PFSK-1 (cell line): ENCODE results near the gene POLR1A.

ENCODE experiments used
- FOXP2 ChIP-seq: optimal IDR thresholded peaks from 2 replicates; pipeline ENCODE3; 2011; ENCODE audit warnings: borderline replicate concordance, control low read depth, inconsistent platforms; ENCODE audit not compliant: insufficient read depth; ENCODE audit errors: extremely low read length, extremely low read depth
- POLR2AphosphoS5 ChIP-seq: IDR thresholded peaks from 2 replicates; pipeline ENCODE4 v1.6.1; 2012; ENCODE audit warnings: low read depth, mild to moderate bottlenecking, control low read depth, low read length, moderate library complexity
- REST ChIP-seq, 2 experiments: IDR thresholded peaks; 2 replicates each; pipeline versions ENCODE4 v1.6.1 to v1.8.0; 2011 to 2012; ENCODE audit warnings: low read depth in 2 of 2, low read length in 2 of 2, control low read depth in 1 of 2, inconsistent platforms in 1 of 2, mild to moderate bottlenecking in 1 of 2, moderate library complexity in 1 of 2; ENCODE audit not compliant: insufficient read depth in 1 of 2
- SIN3A ChIP-seq: IDR thresholded peaks from 2 replicates; pipeline ENCODE4 v1.6.1; 2012; ENCODE audit warnings: mild to moderate bottlenecking, low read length, moderate library complexity, borderline replicate concordance; ENCODE audit not compliant: insufficient read depth
- TAF1 ChIP-seq: IDR thresholded peaks from 2 replicates; pipeline ENCODE4 v1.6.1; 2012; ENCODE audit warnings: low read length, control low read depth, borderline replicate concordance; ENCODE audit not compliant: insufficient read depth

- TF ChIP-seq REST (IDR thresholded peaks at IDR 0.05; ENCODE audit: insufficient read depth in 1 of 2, low read depth in 2 of 2, low read length in 2 of 2) = no peak
- no peak for TF ChIP-seq POLR2AphosphoS5
- no peak for TF ChIP-seq TAF1
- TF ChIP-seq SIN3A = no peak
- TF ChIP-seq FOXP2 = no peak
Observed at GRCh38 chr2:86066915-86067314, 38.8 kb downstream of the POLR1A start.
